HG03442 (cell line): ENCODE results near the gene S1PR3.

Experiments
- ATAC-seq: cut with Tn5 transposase; IDR thresholded peaks from one replicate; pipeline ENCODE4 v1.9.1; 2021; ENCODE audit warnings: mild to moderate bottlenecking, moderate library complexity; ENCODE audit not compliant: unreplicated experiment

The S1PR3 gene

DNA sequence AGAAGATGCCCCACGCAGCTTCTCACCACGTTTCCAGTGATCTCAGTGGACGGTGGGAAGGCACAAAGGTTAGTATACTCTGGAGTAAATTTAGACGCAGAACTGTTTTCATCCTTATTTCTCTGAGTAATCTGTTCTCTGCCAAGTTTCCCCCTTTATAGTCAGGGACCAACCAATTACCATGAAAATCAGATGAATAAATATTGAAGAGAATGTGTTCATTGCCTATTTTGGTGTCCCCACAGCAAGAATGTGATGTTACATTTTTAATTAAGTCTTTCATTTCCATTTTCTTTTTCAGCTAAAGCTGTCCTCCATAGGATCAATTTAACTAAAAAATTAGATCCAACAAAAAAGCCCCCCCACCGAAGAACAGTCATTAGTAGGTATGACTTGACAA lies 41.4 kb downstream of the S1PR3 start:
- no peak for ATAC-seq

DNA sequence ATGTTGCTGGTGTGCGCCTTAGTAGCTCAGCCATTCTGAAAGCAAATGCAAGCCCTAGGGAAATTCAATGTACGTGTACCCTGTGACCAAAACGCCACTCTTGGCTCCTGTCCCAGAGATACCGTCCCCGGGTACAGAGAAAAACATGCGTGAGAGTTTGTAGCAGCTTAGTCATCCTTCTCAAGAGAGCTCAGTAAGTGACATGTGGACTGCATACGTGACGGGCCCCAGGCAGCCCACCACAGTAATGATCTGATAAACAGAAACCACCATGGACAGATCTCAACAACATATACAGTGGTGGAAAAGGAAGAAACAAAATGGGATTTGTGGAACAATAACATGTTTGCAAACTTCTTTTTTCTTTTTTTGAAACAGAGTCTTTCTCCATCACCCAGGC lies 45.1 kb downstream of the S1PR3 start:
- ATAC-seq = no peak

DNA sequence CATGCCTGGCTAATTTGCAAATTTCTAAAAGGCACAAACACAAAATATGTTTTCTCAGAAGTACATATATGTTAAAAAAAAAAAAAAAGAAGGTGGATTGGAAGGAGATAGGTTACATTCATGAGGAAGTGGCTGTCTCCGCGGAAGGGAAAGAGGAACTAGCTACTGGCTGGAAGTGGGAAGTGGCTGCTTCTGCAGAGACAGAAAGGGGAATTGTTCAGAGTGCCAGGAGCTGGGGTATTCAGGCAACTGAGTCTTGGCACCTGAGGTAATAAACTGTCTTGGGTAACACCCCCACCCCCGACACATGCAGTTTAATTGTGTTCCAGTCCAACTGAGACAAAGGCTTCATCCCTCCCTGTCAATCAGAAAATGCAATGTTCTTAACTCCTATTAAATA lies 45.6 kb downstream of the S1PR3 start:
- ATAC-seq = no peak

DNA sequence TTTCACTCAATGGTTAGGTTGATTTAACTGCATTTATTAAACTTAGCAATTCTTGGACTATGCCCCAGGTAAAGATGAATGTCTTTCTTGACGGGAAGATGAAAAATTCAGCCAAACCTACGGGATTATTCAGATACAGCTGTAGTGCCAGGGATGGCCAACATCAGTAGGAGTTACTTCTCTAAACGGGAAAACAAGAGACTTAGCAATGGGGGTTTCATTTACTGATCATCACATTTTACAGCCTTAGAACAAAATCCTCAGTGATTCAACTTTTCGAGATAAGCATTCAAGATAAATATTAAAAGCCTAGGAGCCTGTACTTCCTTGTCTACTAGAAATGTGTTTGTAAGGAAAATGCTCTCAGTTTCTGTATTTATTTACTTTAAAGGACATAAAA lies 46.1 kb downstream of the S1PR3 start:
- ATAC-seq = no peak

DNA sequence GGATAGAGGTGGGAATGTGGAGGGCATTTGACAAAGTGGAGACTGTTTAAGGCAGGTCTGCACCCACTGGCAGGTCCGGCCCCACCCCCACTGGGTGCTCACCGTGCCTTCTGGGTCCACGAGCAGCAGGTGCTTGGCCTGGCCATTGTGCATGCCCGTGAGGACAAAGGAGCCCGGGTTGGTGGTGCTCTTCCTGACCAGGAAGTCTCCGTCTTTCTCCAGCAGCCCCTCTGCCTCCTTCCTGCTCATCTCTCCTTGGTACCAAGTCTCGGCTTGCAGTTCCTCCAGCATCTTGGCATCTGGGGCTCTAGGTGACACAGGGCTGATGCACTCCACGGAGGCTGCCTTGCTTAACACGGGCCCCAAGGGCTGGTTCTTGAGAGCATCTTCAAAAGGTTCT lies 46.6 kb downstream of the S1PR3 start:
- ATAC-seq = no peak

DNA sequence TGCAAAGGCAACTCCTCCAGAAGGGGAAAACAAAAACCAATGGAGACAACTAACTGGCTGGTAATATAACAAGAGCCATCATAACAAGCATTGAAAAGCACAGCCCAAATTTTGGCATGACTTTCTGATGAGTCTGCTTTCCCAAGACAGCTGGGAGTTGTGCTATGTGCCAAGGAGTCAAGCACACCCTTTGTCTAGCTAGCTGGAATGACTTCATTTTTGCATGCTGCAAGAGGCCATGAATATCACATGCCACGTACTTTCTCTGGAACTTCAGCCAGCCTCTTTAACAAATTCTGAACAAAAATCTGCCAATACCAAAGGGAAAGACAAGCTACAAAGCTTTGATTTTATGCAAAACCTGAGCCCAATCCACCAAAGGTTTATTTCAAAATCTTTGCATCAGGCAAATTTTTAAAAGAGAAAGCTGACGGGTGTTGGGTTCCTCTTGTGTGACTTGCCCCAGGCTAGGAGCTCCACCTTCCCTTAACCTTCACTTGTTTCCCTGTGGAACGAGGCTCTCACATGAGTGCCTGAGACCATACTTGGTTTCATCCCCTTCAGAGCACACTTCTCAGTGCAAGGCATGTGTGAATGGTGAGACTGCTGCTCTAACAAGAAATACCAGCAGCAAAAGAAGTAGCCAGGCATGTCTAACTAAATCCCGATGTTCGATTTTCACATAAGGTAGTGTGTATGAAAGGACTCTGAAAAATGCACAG lies 47.3 kb downstream of the S1PR3 start:
- no peak for ATAC-seq

DNA sequence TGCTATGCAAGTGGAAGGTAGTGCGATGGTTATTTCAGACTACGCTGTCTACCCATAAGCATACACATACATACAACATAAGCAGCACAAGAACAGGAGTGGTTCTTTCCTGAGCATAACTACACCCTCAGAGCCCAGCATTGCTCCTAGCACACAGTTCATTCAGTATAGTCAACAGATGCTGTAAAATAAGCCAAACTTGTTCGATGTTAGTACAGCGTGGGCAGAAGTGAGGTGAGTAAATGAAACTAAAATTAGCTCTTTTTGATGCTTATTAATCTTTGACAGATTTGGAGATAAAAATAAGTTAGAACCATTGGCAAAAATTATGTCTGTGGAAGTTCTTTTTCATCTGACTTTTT lies 47.8 kb downstream of the S1PR3 start:
- no peak for ATAC-seq

DNA sequence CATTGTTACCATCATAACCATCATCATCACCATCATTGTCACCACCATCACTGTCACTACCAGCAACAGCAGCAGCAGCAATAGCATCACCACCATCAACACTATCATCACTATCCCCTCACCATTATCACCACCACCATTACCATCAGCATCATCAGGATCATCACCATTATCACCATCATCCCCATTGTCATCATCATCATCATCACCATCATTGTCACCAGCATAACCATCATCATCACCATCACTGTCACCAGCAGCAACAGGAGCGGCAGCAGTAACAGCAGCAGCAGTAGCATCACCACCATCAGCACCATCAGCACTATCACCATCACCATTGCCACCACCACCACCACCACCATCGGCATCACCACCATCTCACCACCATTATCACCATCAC lies 48.4 kb downstream of the S1PR3 start:
- no peak for ATAC-seq

DNA sequence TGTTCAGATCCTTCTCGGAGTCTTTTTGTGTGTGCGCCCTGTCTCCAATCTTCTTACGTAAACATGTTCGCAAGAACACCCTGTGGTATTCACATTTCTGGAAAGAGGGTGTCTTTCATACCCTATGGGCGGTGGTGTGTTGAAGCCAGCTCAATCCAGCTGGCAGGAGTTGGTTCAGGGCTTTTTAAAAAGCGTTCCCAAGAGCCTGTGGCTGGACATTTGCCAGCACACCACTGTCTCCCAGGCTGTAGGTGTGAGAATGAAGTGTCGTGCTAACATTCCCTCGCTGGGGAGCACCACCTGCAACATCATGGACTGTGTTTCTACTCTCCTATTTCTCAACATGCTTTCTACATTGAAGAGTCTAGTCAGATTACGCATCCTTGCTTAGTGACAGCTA lies 51.7 kb downstream of the S1PR3 start:
- ATAC-seq = no peak

DNA sequence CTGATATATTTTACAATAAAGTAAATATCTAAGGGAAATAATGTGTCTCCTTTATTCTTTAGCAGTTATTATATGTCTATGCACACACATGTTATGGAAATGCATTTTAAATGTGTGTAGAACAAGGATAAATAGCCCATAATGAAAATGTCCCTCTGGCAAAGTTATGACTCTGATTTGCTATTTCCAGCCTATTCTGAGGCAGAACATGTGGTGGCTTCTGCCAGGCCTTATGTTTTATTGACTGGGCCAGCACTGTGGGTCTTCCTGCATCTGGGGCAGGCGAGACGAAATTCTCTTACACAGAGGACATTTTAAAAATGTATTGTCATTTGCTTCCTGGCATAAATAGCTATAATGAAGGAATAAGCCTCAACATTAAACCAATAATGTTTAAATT lies 52.8 kb downstream of the S1PR3 start:
- no peak for ATAC-seq

DNA sequence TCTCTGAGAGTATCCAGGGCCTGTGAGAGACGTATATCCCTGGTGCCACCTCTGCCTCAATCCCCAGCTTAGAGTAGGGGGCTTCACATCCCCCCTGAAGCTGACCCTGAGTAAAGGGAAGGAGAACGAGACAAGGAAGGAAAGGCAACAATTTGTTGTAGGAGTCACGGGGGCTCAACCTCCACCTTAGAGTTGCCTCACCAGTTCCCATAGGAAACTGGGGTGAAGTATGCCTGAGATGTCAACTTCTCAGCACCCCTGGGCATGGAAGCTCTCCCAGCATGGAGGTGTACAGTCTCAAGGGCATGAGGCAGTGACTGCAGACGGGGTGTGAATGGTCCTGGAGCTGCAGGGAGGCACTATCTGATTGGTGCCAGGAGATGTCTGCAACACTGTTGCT lies 53.6 kb downstream of the S1PR3 start:
- ATAC-seq = no peak

DNA sequence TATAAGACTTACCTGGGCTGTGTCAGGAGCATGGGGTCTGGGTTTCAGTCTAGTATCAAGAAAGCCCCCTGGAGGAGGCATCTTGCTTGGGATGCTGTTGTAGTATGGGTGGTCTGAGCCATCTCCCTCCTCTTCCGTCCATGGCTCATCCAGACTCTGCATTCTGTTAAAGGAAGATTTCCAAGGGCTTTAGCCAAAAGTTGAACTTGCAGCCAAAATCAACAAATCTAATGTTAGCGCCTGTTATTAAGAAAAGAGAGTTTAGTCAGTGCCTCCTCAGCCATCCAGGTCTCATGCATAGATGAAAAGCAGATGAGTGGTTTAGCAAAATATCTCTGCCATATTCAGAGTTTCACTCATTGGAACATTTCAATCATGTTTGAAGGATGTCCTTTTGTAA lies 55.6 kb downstream of the S1PR3 start:
- ATAC-seq = no peak

DNA sequence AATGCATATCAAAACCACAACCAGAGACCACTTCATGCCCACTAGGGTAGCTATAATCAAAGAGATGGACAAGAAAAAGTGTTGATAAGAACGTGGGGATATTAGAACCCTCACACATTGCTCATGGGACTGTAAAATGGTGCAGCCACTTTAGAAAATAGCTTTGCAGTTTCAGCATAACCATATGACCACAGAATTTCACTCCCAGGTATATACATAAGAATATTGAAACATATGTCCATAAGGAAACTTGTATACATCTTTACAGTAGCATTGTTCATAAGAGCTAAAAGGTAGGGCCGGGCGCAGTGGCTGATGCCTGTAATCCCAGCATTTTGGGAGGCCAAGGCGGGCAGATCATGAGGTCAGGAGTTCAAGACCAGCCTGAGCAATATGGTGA lies 56.4 kb downstream of the S1PR3 start:
- no peak for ATAC-seq

DNA sequence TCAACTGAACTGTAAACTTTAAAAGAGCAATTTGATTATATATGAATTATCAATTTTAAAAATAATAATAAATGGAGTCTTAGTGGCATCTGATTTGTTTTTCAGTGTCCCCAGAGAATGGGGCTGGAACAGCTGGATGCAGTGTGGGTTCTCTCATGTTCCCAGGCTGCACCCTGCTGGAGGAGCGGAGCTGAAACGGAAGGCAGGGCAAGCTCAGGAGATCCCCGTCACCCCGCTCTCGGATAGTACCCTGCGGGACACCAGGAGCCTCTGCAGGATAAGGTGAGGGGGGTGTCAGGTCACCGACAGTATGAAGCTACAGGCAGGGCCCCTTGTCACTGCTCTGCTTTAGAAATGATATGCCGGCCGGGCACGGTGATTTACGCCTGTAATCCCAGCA lies 57.3 kb downstream of the S1PR3 start:
- ATAC-seq = no peak

DNA sequence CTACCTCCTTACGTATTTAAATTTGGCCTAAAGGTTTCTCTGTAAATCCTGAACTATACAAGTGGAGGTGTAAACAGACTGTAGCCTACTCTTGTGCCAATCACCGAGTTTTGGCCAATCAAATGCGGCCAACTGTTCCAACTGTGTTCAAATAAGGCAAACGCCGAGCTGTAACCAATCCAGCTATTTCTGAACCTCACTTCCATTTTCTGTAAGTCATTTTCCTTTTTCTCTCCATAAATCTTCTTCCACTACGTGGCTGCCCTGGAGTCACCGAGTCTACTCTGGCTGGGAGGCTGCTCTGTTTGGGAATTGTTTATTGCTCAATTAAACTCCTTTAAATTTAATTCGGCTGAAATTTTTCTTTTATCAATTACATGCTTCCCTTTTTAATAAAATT lies 58.4 kb downstream of the S1PR3 start:
- no peak for ATAC-seq

DNA sequence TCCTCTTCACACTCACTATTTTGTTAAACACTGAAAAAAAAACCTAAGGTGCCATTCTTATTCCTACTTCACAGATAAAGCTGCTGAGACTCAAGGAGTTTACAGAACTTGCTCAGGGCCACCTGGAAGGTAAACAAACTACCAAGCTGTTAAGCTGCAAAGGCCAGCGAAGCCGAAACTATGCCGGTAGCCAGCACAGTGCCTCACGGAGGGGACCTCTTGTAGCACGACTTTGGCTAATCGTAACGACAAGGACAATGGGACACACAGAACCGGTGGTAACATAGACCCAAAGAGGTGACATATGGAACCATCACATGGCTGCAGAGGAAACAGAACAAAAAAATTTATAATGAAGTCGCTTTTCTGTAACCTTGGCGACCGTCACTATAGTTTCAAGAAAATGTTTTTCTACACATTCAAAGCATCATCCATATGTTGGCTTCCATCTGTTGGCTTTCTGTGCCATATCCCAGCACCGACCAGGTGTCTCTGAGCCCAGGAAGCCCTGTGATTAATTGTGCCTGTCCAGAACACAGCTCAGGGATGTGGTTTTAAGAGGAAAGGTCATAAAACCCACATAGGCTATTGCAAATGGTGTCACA lies 60.3 kb downstream of the S1PR3 start:
- no peak for ATAC-seq

DNA sequence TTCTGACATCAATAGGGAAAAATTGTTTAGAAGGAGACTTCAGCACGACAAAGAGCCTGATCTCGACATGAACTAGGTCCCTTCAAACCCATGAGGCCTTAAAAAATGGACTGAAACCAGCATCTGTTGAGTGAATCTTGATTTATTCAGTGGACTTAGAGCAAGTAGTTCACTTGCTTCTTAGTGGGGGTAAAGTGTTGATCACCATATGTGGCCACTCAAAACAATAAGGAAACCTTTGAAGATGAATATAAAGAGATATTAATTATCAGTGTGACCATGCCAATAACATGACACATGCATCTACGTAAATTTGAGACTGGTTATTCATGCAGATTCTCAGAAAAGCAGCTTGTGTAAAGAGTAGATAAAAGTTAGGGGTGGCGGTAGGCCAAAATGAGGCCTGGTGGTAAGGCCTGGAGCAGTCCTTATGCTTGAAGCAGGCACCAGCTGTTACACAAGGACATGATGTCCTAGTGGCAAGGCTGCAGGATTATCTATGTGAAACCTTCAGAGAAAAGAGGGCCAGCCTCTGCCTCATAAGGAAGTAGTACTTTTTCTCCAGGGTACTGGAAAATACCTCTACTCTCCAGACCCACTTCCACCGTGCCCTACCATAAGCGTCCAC lies 61.3 kb downstream of the S1PR3 start:
- no peak for ATAC-seq

DNA sequence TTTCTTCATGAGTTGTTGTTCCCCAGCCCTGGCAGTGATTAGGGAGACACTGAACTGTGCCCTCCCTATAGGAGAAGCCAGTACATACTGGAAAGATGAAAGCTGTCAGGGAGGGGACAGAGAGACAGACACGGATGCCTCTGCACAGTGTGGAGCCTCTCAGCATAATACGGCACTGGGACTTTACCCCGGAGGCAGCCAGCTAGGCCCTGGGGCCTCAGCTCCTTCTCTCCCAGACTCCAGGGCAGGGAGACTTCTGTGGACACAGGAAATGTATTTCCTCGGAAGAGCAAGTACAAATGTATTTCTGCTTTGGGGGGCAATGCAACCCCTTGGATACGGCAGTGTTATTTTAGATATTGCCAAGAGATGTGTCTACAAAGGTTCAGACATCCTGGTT lies 62.0 kb downstream of the S1PR3 start:
- no peak for ATAC-seq
